ENCODE data around the gene CCDC181.

Gene CCDC181

DNA sequence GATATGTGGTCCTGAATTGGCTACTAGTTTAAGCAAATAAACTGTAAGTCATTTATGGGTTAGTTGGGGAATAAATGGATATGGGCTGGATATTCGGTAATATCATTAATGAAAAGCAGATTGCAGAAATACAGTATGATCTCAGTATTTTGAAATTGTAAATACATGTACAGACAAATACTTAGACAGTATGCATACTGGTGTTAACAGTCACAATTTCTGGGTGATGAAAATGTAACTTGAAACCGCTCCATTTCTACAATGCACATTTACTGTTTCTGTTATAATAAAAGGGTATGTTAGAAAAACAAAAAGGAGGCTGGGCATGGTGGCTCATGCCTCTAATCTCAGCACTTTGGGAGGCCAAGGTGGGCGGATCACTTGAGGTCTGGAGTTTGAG lies 31.3 kb downstream of the CCDC181 start:
- DNase-seq, result no peak

DNA sequence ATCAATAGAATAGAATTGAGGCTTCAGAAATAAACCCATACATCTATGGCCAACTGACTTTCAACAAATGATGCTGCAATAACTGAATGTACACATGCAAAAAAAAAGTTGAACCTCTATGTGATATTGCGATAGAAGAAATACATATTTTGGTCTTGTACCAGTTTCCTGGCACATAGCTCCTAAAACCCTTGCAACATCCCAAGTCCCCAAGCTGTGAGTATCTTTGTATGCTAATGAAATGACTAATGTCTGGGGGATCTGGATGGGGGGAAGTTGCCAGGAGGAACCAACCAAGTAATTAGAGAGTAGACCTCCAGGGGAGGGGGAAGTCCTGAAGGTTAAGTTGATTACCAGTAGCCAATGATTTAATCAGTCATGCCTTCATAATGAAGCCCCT lies 34.9 kb downstream of the CCDC181 start:
- DNase-seq, result no peak

DNA sequence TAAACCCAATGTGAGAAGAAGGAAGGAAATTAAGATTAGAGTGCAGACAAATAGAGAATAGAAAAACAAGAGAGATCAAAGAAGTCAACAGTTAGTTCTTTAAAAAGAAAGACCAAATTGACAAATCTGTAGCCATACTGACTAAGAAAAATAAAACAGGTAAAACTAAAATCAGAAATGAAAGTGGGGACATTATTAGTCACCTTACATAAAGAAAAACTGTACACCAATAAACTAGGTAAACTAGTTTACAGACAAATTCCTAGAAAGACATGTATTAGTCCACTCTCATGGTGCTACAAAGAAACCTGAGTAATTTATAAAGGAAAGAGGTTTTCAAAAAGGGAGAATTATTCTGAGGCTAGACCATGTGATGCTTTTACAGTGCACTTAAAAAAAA lies 37.0 kb downstream of the CCDC181 start:
- DNase-seq, result no peak

DNA sequence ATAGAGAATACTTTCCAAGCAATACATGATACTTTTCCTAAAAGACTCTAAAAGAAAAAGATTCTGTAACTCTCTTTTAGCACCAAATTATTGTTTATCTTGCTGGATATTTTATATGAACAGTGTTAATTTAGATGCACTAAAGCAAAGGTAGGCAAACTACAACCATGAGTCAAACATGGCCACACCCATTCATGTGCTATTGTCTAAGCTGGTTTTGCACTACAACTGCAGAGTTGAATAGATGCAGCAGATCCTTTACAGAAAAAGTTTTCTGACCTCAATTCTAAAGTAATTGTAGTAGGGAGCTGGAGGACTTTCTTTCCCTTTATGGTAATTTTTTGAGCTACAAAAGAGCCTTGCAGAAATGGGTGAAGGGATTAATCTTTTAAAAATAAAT lies 39.9 kb downstream of the CCDC181 start:
- DNase-seq, result no peak

DNA sequence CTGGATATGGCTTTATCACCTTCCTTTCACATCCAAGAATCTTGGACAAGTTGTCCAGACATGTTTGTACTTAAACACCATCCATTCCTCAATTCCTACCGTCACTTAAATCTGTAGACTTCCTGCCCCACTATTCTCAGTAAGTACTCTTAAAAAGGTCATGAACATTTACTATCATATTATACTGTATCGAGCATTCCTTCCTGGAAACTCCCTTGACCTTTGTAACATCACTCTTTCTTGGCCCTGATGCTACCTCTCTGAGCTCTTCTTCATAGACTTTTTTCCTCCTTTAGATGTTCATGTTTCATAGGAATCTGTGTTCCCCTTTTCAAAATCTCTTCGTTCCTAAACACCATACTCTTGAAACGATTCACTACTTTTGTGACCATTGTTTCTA lies 43.8 kb downstream of the CCDC181 start:
- no peak for DNase-seq

DNA sequence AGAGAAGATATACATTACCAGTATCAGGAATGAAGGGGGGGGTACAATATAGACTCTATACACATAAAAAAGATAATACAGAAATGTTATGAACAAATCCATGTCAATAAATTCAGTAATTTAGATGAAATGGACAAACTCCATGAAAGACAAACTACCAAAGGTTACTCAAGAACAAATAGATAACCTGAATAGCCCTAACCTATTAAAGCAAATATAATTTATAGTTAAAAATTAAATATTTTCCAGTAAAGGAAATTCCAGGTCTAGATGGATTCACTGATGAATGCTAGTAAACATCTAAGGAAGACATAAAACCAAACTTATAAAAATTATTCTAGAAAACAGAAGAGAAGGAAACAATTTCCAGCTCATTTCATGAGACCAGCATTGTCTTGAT lies 46.1 kb downstream of the CCDC181 start:
- DNase-seq, result no peak

DNA sequence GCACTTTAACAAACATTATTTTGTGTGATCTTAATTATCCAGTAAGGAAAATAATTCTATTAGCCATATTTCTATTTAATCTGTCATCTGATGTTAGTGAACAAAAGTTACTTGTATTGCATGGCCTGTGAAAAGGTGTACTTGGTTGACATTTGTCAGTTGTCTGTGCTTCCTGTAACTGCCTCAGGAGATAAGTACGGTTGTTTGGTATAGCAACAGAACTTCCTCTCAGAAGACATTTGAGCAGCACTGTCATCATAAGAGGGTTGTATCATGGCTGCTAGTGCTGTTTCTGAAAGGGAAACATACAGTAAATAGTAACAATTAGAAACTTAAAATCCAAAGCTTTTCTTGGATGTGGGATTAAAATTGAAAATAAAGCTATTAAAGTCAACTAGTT lies 55.9 kb downstream of the CCDC181 start:
- DNase-seq, result peak; percentile 24

DNA sequence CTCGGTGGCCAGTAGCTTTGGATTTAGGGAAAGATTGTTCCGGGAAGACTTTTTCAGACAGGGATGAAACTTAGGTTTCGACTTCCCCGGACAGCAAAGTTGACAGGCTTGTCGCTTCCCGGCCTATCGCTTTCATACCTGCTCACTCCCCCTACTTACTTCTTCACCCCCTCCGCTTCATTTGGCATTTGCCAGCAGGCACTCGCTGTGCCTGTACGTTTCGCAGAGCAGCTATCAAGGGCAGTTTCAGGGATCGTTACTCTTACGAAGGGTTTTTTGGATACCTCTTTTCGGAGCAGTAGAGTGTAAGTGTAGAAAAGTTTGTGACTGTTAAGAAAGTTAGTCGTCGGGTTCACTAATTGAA lies 58.9 kb downstream of the CCDC181 start:
- DNase-seq, result peak; percentile 34

DNA sequence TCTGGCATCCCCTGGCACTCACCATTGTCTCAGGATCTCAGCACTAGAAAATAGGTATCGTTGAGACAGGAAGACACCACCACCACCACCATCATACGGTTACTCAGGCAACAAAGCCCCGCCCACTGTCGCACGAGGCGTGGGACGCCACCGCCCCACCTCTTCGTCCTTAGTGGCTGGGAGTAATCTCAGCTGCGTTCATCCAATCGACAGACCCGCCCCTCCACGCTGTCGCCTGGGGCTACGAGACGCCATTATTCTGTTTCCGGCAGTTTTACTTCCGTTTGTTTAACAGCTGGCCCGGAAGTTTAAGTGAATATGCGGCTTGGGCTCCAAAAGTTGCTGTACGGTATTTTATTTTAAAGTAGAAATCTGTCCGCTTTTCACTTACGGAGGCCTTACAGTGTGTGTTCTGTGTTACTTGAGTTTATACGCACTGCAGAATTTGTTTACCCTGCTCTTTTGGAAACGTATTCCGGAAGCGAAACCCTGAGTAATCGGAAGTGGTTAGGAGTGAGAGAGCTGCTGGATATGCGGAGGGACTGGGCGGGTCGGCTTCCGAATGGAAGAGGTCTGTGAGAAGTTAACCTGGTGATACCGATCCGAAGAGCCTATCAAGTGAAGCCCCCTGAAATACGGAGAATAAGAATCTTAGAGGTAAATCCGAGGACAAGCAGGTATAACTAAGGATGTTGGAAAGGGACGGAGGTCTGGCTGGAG lies 59.4 kb downstream of the CCDC181 start, which contains the start of the genes BLZF1 and NME7:
TSS of gene BLZF1 (plus strand) at position 510 of the 720 bp plus-strand sequence. CDS start 1,328 bp downstream, outside the sequence.
TSS of gene NME7 (minus strand) at position 112 of the 720 bp plus-strand sequence. CDS start at position 25, 87 bp downstream.
- peak; percentile 97 for DNase-seq

DNA sequence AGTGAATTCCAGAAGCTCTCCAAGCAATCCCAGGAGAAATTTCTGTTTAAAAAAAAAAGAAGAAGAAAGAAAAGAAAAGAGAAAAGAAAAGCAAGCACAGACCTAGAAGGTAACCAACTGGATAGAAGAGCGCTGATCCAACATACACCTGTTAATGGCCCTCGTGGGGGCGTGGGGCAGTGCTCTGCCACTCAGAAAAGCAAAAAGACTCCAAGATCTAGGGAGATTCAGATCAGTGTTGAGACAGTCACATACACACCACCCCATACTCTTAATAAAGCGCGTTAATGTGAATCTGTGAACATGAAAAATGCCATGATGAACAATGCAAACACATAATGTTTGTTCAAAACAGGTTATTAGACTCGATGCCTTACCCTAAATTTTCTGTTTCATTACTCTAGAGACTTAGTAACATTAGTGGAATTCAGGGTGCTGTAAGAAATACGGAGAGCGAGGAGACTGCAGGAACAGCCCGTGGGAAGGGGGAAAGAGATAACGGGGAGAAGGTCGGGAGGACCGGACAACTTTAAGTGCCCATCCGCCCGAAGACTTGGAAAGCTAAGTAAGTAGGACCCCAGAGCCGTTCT lies 60.1 kb downstream of the CCDC181 start:
- no peak for DNase-seq

DNA sequence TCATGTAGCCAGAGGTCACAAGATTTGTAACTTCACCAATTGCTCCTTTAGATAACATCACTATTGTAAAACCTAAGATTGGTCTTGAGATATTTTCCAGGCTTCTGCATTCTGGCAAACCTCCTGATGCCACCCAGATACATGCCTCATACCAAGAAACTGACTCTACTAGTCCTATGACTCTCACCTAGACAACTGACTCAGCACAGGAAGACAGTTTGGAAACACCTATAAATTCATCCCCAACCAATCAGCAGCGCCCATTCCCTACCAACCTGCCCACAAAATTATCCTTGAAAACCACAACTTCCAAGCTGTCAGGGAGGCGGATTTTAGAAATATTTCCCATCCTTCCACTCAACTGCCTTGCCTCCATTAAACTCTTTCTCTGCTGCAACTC lies 62.3 kb downstream of the CCDC181 start:
- no peak for DNase-seq

DNA sequence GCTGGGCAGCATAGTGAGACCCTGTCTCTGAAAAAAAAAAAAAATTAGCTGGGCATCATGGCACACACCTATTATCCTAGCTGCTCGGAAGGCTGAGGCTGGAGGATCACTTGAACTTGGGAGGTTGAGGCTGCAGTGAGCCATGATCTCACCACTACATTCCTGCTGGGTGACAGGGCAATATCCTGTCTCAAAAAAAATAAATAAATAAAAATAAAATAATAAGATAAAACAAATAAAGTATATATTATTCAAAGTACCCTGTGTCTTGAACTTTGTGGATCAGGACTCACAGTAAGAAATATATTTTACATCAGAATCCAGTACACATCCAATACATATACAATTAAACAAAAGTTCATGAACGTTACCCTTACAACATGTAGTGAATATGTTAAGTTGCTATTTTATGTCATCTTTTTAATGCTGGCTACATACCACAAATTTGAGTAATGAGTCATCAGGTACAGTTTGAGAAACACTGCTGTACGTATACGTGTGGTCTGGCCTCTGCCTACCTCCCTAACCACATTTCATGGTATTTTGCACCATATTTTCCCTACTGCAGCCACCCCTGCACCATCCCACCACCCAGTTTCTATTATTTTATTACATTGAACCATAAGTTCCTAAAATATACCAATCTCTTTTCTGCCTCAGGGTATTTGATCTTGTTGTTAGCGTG lies 64.1 kb downstream of the CCDC181 start:
- peak; percentile 22 for DNase-seq

DNA sequence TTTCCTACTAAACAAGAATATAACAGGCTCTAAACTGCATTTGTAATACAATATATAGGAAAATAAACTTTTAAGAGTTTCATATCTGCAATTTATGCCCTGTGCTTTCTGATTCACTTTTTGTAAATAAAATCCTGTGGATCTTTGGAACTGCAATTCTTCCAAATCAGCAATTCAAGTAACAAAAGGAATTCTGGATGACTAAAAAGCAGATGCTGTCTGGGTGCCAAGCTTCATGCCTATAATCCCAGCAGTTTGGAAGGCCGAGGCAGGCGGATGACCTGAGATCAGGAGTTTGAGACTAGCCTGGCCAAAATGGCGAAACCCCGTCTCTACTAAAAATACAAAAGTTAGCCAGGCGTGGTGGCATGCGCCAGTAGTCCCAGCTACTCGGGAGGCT lies 66.0 kb downstream of the CCDC181 start:
- DNase-seq, result no peak

DNA sequence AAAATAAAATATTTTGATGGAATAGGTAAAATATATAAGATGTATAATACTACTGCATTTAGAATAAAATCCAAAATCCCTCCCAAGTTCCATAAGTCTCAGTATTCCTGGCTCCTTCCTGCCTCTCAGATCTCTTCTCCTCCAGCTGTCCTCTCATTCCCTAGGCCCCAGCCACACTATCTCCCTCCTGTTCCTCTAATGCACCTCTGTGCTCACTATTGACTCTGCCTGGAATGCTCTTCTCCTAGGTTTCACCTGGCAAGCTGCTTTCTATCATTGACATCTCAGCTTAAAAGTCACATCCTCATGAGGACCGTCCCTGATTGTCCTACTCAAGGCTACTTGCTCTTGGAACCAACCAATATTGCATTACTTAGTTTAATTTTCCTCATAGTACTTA lies 66.9 kb downstream of the CCDC181 start:
- no peak for DNase-seq

DNA sequence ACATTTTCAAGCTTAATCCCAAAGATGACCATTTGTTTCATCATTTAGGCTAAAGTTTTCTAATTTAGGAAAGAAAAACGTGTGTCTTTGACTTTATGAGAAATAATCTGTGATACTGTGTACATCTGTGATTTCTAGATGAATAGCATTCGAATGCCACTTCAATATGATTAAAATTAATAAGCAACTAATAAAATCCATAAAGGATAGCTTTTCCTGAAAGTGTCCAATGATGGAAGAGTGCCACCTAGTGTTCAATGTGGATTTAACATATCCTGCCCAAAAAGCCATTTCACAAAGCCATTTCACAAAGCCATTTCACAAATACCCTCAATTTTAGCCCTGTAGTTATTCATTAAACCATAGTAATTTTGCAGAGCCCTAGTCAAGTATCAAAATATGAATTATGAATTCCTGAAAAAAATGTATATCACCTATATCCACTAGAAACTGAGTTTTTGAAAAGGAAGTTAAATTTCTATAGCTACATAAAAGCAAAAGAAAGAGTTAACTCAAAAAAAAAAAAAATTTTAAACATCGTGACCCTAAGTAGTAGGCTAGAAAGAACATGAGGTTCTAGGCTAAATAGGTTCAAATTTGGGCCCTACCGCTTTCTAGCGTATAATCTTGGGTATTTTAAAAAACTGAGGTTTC lies 78.8 kb downstream of the CCDC181 start:
- peak; percentile 69 for DNase-seq

DNA sequence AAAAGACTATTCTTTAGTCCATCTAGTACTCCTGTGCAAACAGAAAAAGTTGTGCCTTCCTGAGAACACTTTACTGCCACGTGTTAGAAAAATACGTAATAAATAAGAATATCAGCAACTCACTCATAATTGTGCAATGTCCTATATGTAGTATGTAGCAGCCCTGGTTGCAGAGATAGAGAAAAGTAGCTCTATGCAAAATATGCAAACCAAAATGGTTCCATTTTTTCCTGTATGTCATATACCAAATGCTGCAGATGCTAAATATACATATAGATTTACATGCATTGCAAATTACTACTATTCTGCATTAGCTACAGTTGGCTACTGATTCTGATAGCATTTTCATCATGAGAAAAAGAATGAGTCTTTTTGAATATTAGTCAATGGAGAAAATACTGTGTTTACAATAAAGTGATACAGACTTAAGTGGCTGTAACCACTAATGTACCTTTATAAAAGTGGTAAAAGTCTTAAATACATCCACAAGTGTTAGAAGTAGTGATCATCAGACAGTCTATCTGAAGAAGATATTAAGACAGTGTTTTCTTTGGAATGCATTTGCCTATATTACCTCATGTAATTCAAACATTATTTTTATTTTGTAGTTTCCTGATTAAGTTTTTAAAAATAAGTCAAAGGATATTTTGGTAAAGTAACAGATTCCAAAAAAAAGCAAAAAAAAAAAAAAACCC lies 79.4 kb downstream of the CCDC181 start:
- no peak for DNase-seq

DNA sequence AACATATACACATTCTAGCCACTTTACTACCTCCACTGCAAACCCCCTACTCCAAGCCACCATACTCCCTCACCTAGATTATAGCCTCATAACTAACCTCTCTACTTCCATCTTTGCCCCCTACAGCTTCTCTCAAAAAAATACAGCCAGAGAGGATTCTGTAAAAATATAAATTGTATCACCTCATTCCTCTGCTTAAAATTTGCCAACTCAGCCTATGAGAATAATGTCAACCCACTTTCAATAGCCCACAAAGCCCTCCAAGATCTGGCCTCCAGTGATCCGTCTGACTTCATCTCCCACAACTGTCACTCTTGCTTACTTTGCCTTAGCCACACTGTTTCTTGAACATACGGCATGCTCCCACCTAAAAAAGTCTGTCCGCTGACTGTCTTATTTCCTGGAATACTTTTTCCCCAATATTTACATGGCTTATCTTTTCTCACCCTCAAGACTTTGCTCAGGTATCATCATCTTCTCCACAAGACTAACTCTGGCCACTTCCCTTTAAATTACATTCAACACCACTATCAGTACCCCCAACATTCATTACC lies 81.2 kb downstream of the CCDC181 start:
- DNase-seq, result no peak

DNA sequence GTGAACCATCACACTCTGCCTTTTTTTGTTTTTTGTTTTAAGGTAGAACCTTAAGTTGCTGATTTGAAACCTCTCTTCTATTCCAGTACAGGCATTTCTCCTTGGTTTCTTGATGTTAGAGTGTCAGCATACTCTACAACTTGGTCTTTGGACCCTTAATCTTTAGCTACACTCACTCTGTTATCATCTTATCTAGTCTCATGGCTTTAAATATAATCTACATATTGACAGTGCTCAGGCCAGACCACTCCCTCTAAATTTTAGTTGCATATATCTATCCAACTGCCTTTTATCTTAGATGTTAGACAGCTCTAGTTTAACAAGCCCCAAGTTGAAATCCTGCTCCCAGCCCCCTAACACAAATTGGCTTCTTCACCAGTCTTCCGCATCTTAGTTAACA lies 81.8 kb downstream of the CCDC181 start:
- no peak for DNase-seq
